A673 (cell line): ENCODE data around the gene IRGC.

Experiments used
- CTCF ChIP-seq: fragments of 300-800, 200-600 bp; sonication (generic); conservative IDR thresholded peaks from 2 replicates; pipeline ENCODE4 v1.5.1; 2017; ENCODE audit warnings: low read depth, mild to moderate bottlenecking, antibody characterized with exemption, low read length, moderate library complexity, mixed read lengths
- EZH2 ChIP-seq: fragments of 200-600 bp; sonication (generic); IDR thresholded peaks from 2 replicates; pipeline ENCODE4 v1.6.1; 2017; ENCODE audit warnings: borderline replicate concordance, low read depth, mild to moderate bottlenecking, mixed read lengths, antibody characterized with exemption, low read length; ENCODE audit not compliant: poor library complexity, severe bottlenecking

GRCh38 chr19:43768273-43769050 is 52.6 kb downstream of the IRGC start:
- no peak for TF ChIP-seq CTCF
- no peak for TF ChIP-seq EZH2
